Astrocyte of the spinal cord (primary cell): Measurements from ENCODE around the gene SMARCA4.

ENCODE experiments used
- DNase-seq: peaks from one replicate; pipeline ENCODE4 v3.0.0; 2011; ENCODE audit warnings: low read depth, low spot score
- H3K4me3 ChIP-seq: 2 replicates; pipeline ENCODE4 v1.5.1; 2011; ENCODE audit warnings: low read depth, mild to moderate bottlenecking, low read length, moderate library complexity
- CTCF ChIP-seq: IDR thresholded peaks from 2 replicates; pipeline ENCODE4 v1.5.1; 2012; ENCODE audit warnings: low read depth, mild to moderate bottlenecking, low read length, inconsistent platforms
- in situ Hi-C: cut with HindIII; loops from 2 replicates; pipeline ENCODE4 v1.10.0; 2017; ENCODE audit warnings: low sequenced_read_pairs

The SMARCA4 gene

GRCh38 chr19:11090264-11090996 is 129.6 kb downstream of the SMARCA4 start:
- H3K4me3 ChIP-seq: peak overlapping the region; percentile 97
- in situ Hi-C loops: no loop called here
- no peak for TF ChIP-seq CTCF
- peak; percentile 97 for DNase-seq

- peak overlapping the region; percentile 97 for H3K4me3 ChIP-seq
- in situ Hi-C loops: no loop called here
- DNase-seq: no peak
- TF ChIP-seq CTCF: no peak
Observed at GRCh38 chr19:11090997-11091702, 130.3 kb downstream of the SMARCA4 start.

GRCh38 chr19:11091703-11092153 is 130.9 kb downstream of the SMARCA4 start:
- TF ChIP-seq CTCF: no peak
- in situ Hi-C loops: no loop called here
- DNase-seq: peak; percentile 94
- H3K4me3 ChIP-seq: peak overlapping the region; percentile 97

GRCh38 chr19:11092181-11092538 is 131.3 kb downstream of the SMARCA4 start:
- no peak for TF ChIP-seq CTCF
- in situ Hi-C loops: no loop called here
- DNase-seq: peak; percentile 75
- H3K4me3 ChIP-seq: peak overlapping the region; percentile 97

GRCh38 chr19:11093689-11094238 is 132.9 kb downstream of the SMARCA4 start:
- in situ Hi-C loops: no loop called here
- no peak for TF ChIP-seq CTCF
- DNase-seq: no peak
- no peak overlapping the region for H3K4me3 ChIP-seq

- TF ChIP-seq CTCF: no peak
- H3K4me3 ChIP-seq: no peak overlapping the region
- no peak for DNase-seq
- in situ Hi-C loops: no loop called here
Observed at GRCh38 chr19:11094520-11094894, 133.7 kb downstream of the SMARCA4 start.
